ENCODE measurements around the gene CPA4.
A peak's percentile ranks its signal among the peaks of the same experiment; 100 is the strongest.

CPA4 gene

DNA sequence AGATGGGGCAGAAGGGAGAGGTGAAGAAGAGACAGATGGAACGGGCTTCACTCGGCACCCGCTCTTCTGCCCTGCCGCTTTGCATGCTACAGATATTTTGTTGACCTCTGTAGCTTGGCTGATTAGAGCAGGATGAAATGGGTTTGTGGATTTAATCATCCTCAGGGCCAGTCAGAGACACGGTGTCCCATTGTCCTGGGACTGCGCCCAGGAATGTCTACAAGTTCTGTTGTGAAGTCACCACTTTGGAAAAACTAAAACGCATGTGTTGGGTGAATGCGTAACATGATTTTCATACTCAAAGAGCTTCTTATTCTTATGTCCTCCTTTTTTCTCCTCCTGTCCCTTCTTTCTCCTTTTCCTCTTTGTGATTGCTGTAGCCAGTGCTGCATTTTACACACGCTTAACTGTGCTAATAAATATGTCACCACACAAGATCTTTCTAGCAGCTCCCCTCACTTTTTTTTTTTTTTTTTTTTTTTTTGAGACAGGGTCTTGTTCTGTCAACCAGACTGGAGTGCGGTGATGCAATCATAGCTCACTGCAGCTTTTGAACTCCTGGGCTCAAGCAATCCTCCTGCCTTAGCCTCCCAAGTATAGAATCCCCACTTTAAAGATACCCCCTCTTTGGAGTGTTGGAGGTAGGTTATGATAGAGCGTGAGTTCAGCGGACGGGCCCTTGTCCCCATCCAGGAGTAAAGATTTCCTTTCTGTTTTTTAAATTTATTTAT lies 3.4 kb downstream of the CPA4 start:
- no peak for DNase-seq (ENCODE audit: low read depth)
- no peak overlapping the region for H3K4me3 ChIP-seq (ENCODE audit: low read length)
- TF ChIP-seq, protein P1, sequence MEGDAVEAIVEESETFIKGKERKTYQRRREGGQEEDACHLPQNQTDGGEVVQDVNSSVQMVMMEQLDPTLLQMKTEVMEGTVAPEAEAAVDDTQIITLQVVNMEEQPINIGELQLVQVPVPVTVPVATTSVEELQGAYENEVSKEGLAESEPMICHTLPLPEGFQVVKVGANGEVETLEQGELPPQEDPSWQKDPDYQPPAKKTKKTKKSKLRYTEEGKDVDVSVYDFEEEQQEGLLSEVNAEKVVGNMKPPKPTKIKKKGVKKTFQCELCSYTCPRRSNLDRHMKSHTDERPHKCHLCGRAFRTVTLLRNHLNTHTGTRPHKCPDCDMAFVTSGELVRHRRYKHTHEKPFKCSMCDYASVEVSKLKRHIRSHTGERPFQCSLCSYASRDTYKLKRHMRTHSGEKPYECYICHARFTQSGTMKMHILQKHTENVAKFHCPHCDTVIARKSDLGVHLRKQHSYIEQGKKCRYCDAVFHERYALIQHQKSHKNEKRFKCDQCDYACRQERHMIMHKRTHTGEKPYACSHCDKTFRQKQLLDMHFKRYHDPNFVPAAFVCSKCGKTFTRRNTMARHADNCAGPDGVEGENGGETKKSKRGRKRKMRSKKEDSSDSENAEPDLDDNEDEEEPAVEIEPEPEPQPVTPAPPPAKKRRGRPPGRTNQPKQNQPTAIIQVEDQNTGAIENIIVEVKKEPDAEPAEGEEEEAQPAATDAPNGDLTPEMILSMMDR (conservative IDR thresholded peaks at IDR 0.05; ENCODE audit: low read depth, low read length): no peak

DNA sequence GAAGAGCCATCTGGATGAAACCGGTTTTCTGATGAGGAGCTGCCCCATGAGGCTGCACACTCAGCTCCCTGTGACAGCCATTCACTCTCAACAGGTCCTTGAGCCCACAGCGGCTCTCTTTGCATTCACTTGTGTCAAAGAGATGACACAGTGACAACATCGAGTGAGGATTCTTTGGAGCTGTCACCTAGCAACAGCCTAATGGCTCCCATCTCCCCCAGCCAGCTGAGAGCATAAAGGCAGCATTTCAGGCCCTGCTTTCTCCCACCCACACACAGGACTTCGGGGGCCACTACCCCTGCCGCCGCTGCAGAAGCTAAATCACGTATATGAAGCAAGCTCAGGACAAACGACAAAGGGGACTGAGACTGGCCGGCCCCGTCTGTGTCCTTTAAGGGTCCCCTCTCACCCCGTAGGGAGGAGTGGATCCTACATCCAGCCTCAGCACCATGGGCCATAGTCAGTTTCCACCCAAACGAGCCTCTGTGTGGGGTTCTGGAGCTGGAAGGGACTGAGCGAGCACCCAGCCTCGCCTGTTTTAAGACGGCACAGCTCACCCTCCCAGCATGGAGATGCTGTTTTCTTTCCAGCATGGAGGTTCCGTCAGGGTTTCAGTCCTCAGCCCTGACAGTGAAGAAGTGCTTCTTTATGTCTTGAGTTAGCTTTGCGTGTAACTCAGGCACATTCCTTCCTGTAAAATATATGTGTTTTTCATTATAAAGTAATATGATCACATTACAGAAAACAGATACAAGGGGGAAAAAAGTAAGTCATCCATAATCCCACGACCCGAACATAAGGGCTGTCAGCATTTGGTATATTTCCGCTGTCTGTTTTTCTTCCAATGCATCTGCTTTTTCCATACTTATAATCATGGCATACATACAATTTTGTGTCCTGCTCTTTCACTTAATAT lies 4.9 kb downstream of the CPA4 start:
- TF ChIP-seq, protein P1 (conservative IDR thresholded peaks at IDR 0.05; ENCODE audit: low read depth, low read length): no peak
- no peak overlapping the region for H3K4me3 ChIP-seq (ENCODE audit: low read length)
- DNase-seq (ENCODE audit: low read depth): no peak

DNA sequence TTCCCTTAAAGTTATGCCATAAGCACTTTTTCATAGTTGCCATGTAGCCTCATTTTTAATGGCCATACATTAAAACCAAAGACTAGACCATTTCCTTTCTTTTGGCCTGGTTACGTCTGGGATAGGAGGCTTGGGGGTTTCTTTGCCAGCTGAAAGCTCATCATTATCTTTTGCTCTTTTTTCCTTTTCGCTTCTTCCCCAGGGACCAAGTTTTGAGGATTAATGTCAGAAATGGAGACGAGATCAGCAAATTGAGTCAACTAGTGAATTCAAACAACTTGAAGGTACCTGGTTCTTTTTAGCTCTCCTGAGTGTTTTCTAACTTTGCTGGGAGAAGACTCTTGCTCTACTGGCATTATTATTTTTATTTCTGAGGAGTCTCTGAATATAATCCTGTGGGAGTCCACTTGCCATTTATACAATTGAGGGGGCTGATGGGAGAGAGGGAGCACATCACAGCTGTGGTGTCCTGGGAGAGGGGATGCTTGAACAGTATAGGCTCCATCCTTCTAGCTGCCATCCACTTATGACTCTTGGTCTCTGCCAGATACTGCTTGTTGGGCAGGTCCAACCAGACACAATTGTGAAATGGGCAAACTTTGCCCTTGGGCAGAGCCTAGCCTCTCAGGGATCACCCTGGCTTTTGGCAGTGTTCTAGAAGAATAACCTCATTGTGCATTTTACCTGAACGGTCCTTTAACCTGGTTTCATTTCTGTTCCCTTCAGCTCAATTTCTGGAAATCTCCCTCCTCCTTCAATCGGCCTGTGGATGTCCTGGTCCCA lies 5.8 kb downstream of the CPA4 start:
- TF ChIP-seq, protein P1 (conservative IDR thresholded peaks at IDR 0.05; ENCODE audit: low read depth, low read length): no peak
- DNase-seq (ENCODE audit: low read depth): no peak
- H3K4me3 ChIP-seq (ENCODE audit: low read length): no peak overlapping the region

DNA sequence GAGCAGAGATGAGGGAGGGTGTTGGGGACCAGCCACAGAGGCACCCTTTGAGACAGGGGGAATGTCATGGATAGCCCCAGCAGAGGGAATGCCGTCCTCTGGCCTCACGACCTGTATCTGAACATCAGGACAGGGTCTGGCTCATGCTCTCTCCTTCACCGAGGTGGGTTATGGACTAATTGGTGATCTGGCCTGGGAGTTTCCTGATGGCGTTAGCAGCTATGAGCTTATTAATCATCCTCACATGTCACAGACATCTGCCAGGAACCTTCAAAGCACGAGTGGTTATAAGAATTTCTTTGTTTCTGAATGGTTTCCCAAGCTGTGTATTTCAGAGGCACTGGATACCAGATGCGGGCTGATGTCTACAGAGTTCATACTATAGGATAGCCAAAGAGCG lies 6.9 kb downstream of the CPA4 start:
- H3K4me3 ChIP-seq (ENCODE audit: low read length): no peak overlapping the region
- DNase-seq (ENCODE audit: low read depth): peak; percentile 38
- TF ChIP-seq, protein P1 (conservative IDR thresholded peaks at IDR 0.05; ENCODE audit: low read depth, low read length): no peak

DNA sequence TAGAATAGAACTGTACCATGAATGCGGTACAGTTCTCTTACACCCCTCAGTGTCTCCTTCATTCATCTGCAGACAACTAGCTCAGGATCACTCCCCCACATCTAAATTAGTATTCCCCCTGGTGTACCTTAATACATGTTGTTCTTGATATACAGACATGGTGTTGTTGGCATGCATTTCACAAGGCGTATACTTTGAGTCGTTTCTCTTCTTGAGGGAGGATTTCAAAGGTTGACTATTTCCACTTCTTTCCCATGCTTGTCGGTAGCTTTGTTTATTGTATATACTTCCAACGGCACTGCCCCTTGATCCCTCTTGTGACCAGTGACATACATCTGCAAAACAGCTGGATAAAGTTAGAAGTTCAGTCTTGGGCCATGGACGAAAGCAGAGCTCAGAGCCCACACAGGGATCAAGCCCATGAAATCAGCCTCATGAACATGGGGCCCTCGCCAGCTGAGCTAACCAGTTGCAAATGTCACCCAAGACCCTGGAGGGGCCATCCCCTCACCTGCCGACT lies 8.6 kb downstream of the CPA4 start:
- no peak for DNase-seq (ENCODE audit: low read depth)
- TF ChIP-seq, protein P1 (conservative IDR thresholded peaks at IDR 0.05; ENCODE audit: low read depth, low read length): no peak
- H3K4me3 ChIP-seq (ENCODE audit: low read length): no peak overlapping the region

DNA sequence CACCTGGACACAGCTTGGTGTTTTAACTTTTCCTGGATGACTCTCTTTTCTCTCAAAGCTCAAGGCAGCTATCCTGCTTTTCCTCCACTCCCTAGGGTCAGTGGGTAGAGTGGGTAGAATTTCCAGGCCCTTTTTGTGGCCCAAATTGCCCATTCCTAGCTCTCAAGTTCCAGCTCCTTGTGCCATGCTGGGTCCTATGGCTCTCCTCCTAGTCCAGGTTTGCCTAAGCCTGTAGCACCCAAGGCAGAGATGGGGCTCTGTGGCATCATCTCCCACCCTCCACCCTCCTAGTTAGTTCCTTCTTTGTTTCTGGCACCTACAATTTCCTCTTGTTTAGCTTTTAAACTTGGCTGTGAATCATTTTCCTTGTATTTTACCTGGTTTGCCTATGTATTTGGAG lies 9.7 kb downstream of the CPA4 start:
- H3K4me3 ChIP-seq (ENCODE audit: low read length): no peak overlapping the region
- TF ChIP-seq, protein P1 (conservative IDR thresholded peaks at IDR 0.05; ENCODE audit: low read depth, low read length): no peak
- no peak for DNase-seq (ENCODE audit: low read depth)

All from retinal pigment epithelial cell (primary cell).